ENCODE results near the gene COL23A1.

COL23A1 gene

GRCh38 chr5:178336889-178337288 lies 253.3 kb downstream of the COL23A1 start:
- H3K27me3 ChIP-seq (ENCODE audit: control insufficient read depth, insufficient read depth, low read length): no peaks in the 10 kb centered on the region
- H3K27ac ChIP-seq (ENCODE audit: low read length): no peak overlapping the region
- no peaks in the 10 kb centered on the region for H3K4me1 ChIP-seq (ENCODE audit: control insufficient read depth, low read depth, low read length)
- no peak overlapping the region for H3K4me3 ChIP-seq (ENCODE audit: low read length)
- no peaks in the 10 kb centered on the region for H3K36me3 ChIP-seq (ENCODE audit: control insufficient read depth, low read depth, low read length)
- H3K9me3 ChIP-seq (ENCODE audit: control insufficient read depth, low read depth, low read length): no peaks in the 10 kb centered on the region
- H3K9ac ChIP-seq (ENCODE audit: low read length): no peak overlapping the region

- Histone ChIP-seq H3K27ac (ENCODE audit: low read length) (no peak overlapping the region), H3K4me1 (ENCODE audit: control insufficient read depth, low read depth, low read length) (no peaks in the 10 kb centered on the region), H3K27me3 (ENCODE audit: control insufficient read depth, insufficient read depth, low read length) (no peaks in the 10 kb centered on the region), H3K4me3 (ENCODE audit: low read length) (no peak overlapping the region), H3K9me3 (ENCODE audit: control insufficient read depth, low read depth, low read length) (no peaks in the 10 kb centered on the region), H3K36me3 (ENCODE audit: control insufficient read depth, low read depth, low read length) (no peaks in the 10 kb centered on the region), H3K9ac (ENCODE audit: low read length) (no peak overlapping the region)
Measured at GRCh38 chr5:178335302-178336030, 254.7 kb downstream of the COL23A1 start.

GRCh38 chr5:178334861-178335260 lies 255.3 kb downstream of the COL23A1 start:
- Histone ChIP-seq H3K36me3 (ENCODE audit: control insufficient read depth, low read depth, low read length) (no peaks in the 10 kb centered on the region), H3K4me1 (ENCODE audit: control insufficient read depth, low read depth, low read length) (no peaks in the 10 kb centered on the region), H3K27me3 (ENCODE audit: control insufficient read depth, insufficient read depth, low read length) (no peaks in the 10 kb centered on the region), H3K27ac (ENCODE audit: low read length) (no peak overlapping the region), H3K4me3 (ENCODE audit: low read length) (no peak overlapping the region), H3K9me3 (ENCODE audit: control insufficient read depth, low read depth, low read length) (no peaks in the 10 kb centered on the region), H3K9ac (ENCODE audit: low read length) (no peak overlapping the region)

GRCh38 chr5:178333821-178334481 lies 256.2 kb downstream of the COL23A1 start:
- no peak overlapping the region for H3K4me3 ChIP-seq (ENCODE audit: low read length)
- H3K27ac ChIP-seq (ENCODE audit: low read length): no peak overlapping the region
- no peaks in the 10 kb centered on the region for H3K9me3 ChIP-seq (ENCODE audit: control insufficient read depth, low read depth, low read length)
- H3K36me3 ChIP-seq (ENCODE audit: control insufficient read depth, low read depth, low read length): no peaks in the 10 kb centered on the region
- no peak overlapping the region for H3K9ac ChIP-seq (ENCODE audit: low read length)
- H3K27me3 ChIP-seq (ENCODE audit: control insufficient read depth, insufficient read depth, low read length): no peaks in the 10 kb centered on the region
- peaks cover 4% of the 10 kb centered on the region for H3K4me1 ChIP-seq (ENCODE audit: control insufficient read depth, low read depth, low read length)

GRCh38 chr5:178332210-178332641 lies 258.0 kb downstream of the COL23A1 start:
- no peaks in the 10 kb centered on the region for H3K27me3 ChIP-seq (ENCODE audit: control insufficient read depth, insufficient read depth, low read length)
- H3K4me3 ChIP-seq (ENCODE audit: low read length): no peak overlapping the region
- no peaks in the 10 kb centered on the region for H3K9me3 ChIP-seq (ENCODE audit: control insufficient read depth, low read depth, low read length)
- H3K27ac ChIP-seq (ENCODE audit: low read length): no peak overlapping the region
- no peaks in the 10 kb centered on the region for H3K36me3 ChIP-seq (ENCODE audit: control insufficient read depth, low read depth, low read length)
- peaks cover 10% of the 10 kb centered on the region for H3K4me1 ChIP-seq (ENCODE audit: control insufficient read depth, low read depth, low read length)
- no peak overlapping the region for H3K9ac ChIP-seq (ENCODE audit: low read length)

- peaks cover 10% of the 10 kb centered on the region for H3K4me1 ChIP-seq (ENCODE audit: control insufficient read depth, low read depth, low read length)
- no peak overlapping the region for H3K4me3 ChIP-seq (ENCODE audit: low read length)
- no peaks in the 10 kb centered on the region for H3K9me3 ChIP-seq (ENCODE audit: control insufficient read depth, low read depth, low read length)
- H3K27me3 ChIP-seq (ENCODE audit: control insufficient read depth, insufficient read depth, low read length): no peaks in the 10 kb centered on the region
- H3K9ac ChIP-seq (ENCODE audit: low read length): no peak overlapping the region
- no peak overlapping the region for H3K27ac ChIP-seq (ENCODE audit: low read length)
- H3K36me3 ChIP-seq (ENCODE audit: control insufficient read depth, low read depth, low read length): no peaks in the 10 kb centered on the region
Measured at GRCh38 chr5:178331491-178331996, 258.6 kb downstream of the COL23A1 start.

- no peaks in the 10 kb centered on the region for H3K36me3 ChIP-seq (ENCODE audit: control insufficient read depth, low read depth, low read length)
- no peak overlapping the region for H3K27ac ChIP-seq (ENCODE audit: low read length)
- H3K4me3 ChIP-seq (ENCODE audit: low read length): no peak overlapping the region
- no peaks in the 10 kb centered on the region for H3K9me3 ChIP-seq (ENCODE audit: control insufficient read depth, low read depth, low read length)
- H3K4me1 ChIP-seq (ENCODE audit: control insufficient read depth, low read depth, low read length): peaks cover 10% of the 10 kb centered on the region
- H3K9ac ChIP-seq (ENCODE audit: low read length): no peak overlapping the region
- no peaks in the 10 kb centered on the region for H3K27me3 ChIP-seq (ENCODE audit: control insufficient read depth, insufficient read depth, low read length)
Measured at GRCh38 chr5:178330791-178331404, 259.3 kb downstream of the COL23A1 start.

- no peaks in the 10 kb centered on the region for H3K9me3 ChIP-seq (ENCODE audit: control insufficient read depth, low read depth, low read length)
- no peaks in the 10 kb centered on the region for H3K36me3 ChIP-seq (ENCODE audit: control insufficient read depth, low read depth, low read length)
- peaks cover 10% of the 10 kb centered on the region for H3K4me1 ChIP-seq (ENCODE audit: control insufficient read depth, low read depth, low read length)
- no peak overlapping the region for H3K27ac ChIP-seq (ENCODE audit: low read length)
- H3K9ac ChIP-seq (ENCODE audit: low read length): no peak overlapping the region
- no peak overlapping the region for H3K4me3 ChIP-seq (ENCODE audit: low read length)
- no peaks in the 10 kb centered on the region for H3K27me3 ChIP-seq (ENCODE audit: control insufficient read depth, insufficient read depth, low read length)
Measured at GRCh38 chr5:178328826-178329730, 261.1 kb downstream of the COL23A1 start.

GRCh38 chr5:178327931-178328711 lies 262.1 kb downstream of the COL23A1 start:
- no peaks in the 10 kb centered on the region for H3K36me3 ChIP-seq (ENCODE audit: control insufficient read depth, low read depth, low read length)
- no peaks in the 10 kb centered on the region for H3K9me3 ChIP-seq (ENCODE audit: control insufficient read depth, low read depth, low read length)
- H3K4me1 ChIP-seq (ENCODE audit: control insufficient read depth, low read depth, low read length): peaks cover 10% of the 10 kb centered on the region
- H3K27ac ChIP-seq (ENCODE audit: low read length): no peak overlapping the region
- H3K9ac ChIP-seq (ENCODE audit: low read length): no peak overlapping the region
- no peaks in the 10 kb centered on the region for H3K27me3 ChIP-seq (ENCODE audit: control insufficient read depth, insufficient read depth, low read length)
- no peak overlapping the region for H3K4me3 ChIP-seq (ENCODE audit: low read length)

- no peaks in the 10 kb centered on the region for H3K27me3 ChIP-seq (ENCODE audit: control insufficient read depth, insufficient read depth, low read length)
- H3K9me3 ChIP-seq (ENCODE audit: control insufficient read depth, low read depth, low read length): no peaks in the 10 kb centered on the region
- no peak overlapping the region for H3K27ac ChIP-seq (ENCODE audit: low read length)
- H3K36me3 ChIP-seq (ENCODE audit: control insufficient read depth, low read depth, low read length): no peaks in the 10 kb centered on the region
- H3K4me1 ChIP-seq (ENCODE audit: control insufficient read depth, low read depth, low read length): peaks cover 10% of the 10 kb centered on the region
- no peak overlapping the region for H3K4me3 ChIP-seq (ENCODE audit: low read length)
- H3K9ac ChIP-seq (ENCODE audit: low read length): no peak overlapping the region
Measured at GRCh38 chr5:178327446-178327845, 262.7 kb downstream of the COL23A1 start.
